KMS-11 (cell line): Measurements from ENCODE around the gene COL7A1.

Source experiments
- H2AFZ ChIP-seq: fragments of 200-600 bp; sonication (generic); 2 replicates; pipeline ENCODE4 v1.6.1; 2016; ENCODE audit warnings: antibody characterized with exemption, mixed run types, low read depth
- H3K27ac ChIP-seq: fragments of 200-600 bp; sonication (generic); 2 replicates; pipeline ENCODE4 v1.6.1; 2016; ENCODE audit warnings: mild to moderate bottlenecking, mixed run types
- H3K27me3 ChIP-seq: fragments of 200-600 bp; sonication (generic); 2 replicates; pipeline ENCODE4 v1.6.1; 2017; ENCODE audit warnings: mild to moderate bottlenecking, low read depth, mixed run types, moderate library complexity; ENCODE audit not compliant: insufficient read depth
- H3K36me3 ChIP-seq: fragments of 200-600 bp; sonication (generic); 2 replicates; pipeline ENCODE4 v1.6.1; 2017; ENCODE audit warnings: mild to moderate bottlenecking, mixed run types; ENCODE audit not compliant: insufficient read depth
- H3K4me1 ChIP-seq: fragments of 200-600 bp; sonication (generic); 2 replicates; pipeline ENCODE4 v1.6.1; 2016; ENCODE audit warnings: mild to moderate bottlenecking, low read depth, mixed run types; ENCODE audit not compliant: poor library complexity, severe bottlenecking
- H3K4me2 ChIP-seq: fragments of 200-600 bp; sonication (generic); 2 replicates; pipeline ENCODE4 v1.7.0; 2016; ENCODE audit warnings: mild to moderate bottlenecking, mixed run types
- H3K4me3 ChIP-seq: fragments of 200-600 bp; sonication (generic); IDR thresholded peaks from 2 replicates; pipeline ENCODE4 v1.6.1; 2017; ENCODE audit warnings: low read depth, low read length, mixed read lengths; ENCODE audit not compliant: insufficient read depth
- H3K79me2 ChIP-seq: fragments of 200-600 bp; sonication (generic); 2 replicates; pipeline ENCODE4 v1.6.1; 2016; ENCODE audit warnings: low read depth, mixed run types; ENCODE audit not compliant: insufficient read depth
- H3K9ac ChIP-seq: fragments of 200-600 bp; sonication (generic); 2 replicates; pipeline ENCODE4 v1.6.1; 2016; ENCODE audit warnings: mild to moderate bottlenecking, mixed run types
- H4K20me1 ChIP-seq: fragments of 200-600 bp; sonication (generic); 2 replicates; pipeline ENCODE4 v1.6.1; 2016; ENCODE audit warnings: mild to moderate bottlenecking, mixed run types; ENCODE audit not compliant: insufficient read depth
- TF ChIP-seq, protein P1 (sequence below): fragments of 200-600 bp; sonication (generic); conservative IDR thresholded peaks from 2 replicates; pipeline ENCODE4 v1.6.1; 2017; ENCODE audit warnings: low read depth, mild to moderate bottlenecking, antibody characterized with exemption, low read length, moderate library complexity, mixed read lengths

COL7A1 gene

DNA sequence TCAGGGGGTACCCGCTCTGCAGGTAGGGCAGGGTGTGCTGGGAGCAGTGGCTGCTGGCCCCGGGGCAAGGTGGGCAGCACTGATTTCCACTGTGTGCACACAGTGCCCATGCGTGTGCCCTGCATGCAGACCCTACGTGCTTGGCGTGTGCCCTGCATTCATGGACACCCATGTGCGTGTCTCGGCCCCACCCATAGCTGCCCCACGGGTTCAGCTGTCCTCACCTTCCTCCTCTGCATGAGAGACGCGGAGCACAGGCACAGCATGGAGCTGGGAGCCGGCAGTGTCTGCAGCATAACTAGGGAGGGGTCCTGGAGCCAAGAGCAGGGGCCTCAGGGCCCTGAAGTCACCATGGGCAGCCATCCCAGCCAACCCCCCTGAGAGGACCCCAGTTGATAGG, 29.9 kb downstream of the COL7A1 start:
- Histone ChIP-seq H3K27me3 (no peaks in the 10 kb centered on the region), H3K4me1 (no peaks in the 10 kb centered on the region), H3K9ac (no peak overlapping the region), H4K20me1 (no peaks in the 10 kb centered on the region), H2AFZ (no peak overlapping the region), H3K79me2 (no peaks in the 10 kb centered on the region), H3K4me2 (no peak overlapping the region), H3K36me3 (no peaks in the 10 kb centered on the region), H3K4me3 (no peak overlapping the region), H3K27ac (no peak overlapping the region)
- TF ChIP-seq, protein P1, sequence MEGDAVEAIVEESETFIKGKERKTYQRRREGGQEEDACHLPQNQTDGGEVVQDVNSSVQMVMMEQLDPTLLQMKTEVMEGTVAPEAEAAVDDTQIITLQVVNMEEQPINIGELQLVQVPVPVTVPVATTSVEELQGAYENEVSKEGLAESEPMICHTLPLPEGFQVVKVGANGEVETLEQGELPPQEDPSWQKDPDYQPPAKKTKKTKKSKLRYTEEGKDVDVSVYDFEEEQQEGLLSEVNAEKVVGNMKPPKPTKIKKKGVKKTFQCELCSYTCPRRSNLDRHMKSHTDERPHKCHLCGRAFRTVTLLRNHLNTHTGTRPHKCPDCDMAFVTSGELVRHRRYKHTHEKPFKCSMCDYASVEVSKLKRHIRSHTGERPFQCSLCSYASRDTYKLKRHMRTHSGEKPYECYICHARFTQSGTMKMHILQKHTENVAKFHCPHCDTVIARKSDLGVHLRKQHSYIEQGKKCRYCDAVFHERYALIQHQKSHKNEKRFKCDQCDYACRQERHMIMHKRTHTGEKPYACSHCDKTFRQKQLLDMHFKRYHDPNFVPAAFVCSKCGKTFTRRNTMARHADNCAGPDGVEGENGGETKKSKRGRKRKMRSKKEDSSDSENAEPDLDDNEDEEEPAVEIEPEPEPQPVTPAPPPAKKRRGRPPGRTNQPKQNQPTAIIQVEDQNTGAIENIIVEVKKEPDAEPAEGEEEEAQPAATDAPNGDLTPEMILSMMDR = no peak

DNA sequence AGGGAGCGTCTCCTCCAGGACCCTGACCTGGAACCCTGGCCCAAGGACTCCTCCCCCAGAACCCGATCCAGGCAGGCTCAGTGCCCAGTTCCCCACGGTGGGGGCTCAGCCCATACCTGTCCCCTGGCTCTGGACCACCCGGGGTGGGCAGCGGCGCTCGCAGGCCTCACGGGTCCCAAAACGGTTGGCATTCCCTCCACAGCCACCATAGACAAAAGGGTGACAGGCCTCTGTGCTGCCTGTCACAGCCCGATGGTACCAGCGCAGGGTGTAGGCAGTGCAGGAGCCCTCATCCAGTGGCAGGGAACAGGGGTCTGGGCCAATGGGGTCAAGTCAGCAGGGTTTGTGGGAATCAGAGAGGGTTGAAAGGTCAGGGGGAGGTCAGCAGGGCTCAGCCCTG, 30.5 kb downstream of the COL7A1 start:
- Histone ChIP-seq H3K4me3 (no peak overlapping the region), H3K36me3 (no peaks in the 10 kb centered on the region), H3K79me2 (no peaks in the 10 kb centered on the region), H2AFZ (no peak overlapping the region), H4K20me1 (no peaks in the 10 kb centered on the region), H3K27ac (no peak overlapping the region), H3K9ac (no peak overlapping the region), H3K27me3 (no peaks in the 10 kb centered on the region), H3K4me1 (no peaks in the 10 kb centered on the region), H3K4me2 (no peak overlapping the region)
- TF ChIP-seq, protein P1 = no peak

DNA sequence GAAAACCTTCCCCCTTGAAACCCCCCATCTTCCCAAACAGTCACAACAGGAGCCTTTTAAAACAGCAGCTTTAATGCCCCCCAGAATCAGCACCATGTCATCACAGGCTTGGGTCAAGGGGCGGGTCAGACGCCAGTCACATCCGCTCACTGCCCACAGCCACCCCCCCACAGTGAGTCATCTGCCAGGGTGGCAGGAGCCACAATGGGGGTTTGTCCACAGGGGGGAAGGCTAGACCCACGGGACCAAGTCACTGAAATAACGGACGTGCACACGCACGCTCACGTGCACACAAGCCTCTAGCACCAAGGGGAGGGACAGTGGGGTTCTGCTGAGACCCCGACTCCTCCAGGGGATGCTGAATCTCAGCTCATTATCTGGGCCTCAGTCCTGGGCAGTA, 31.1 kb downstream of the COL7A1 start:
- TF ChIP-seq, protein P1 = no peak
- H3K9ac ChIP-seq = no peak overlapping the region

DNA sequence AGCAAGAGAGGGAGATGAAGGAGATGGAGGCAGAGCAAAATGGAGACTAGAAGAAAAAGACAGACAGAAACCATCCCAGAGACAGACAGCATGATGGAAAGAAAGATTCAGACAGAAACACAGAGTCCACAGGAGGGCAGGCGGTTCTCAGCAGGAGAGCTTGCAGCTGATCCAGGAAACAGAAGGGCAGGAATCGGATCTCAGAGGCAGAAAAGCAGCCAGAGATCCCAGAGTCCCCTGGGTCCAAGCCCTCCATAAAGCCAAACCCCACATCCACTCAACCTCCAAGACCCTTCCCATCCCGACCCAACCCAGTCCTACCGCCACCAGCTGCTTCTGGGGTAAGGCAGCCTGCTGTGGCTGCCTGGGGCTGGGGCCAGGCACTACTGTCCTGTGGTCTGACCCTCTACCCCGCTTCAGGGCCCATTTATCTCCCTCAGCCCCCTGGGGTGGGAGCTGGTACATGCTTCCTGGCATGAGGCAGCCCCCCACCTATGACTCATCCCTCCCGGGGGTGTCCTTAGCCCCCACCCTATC, 31.7 kb downstream of the COL7A1 start, which contains the start of gene UCN2:
TSS of gene UCN2 (minus strand) at position 400 of the 537 bp plus-strand sequence. CDS start 657 bp downstream, outside the sequence.
- Histone ChIP-seq H3K27ac (no peak within 1 kb of the TSS), H3K36me3 (no peaks in the 10 kb centered on the region), H3K27me3 (no peaks in the 10 kb centered on the region), H3K4me3 (no peak within 1 kb of the TSS), H2AFZ (no peak within 1 kb of the TSS), H3K79me2 (no peaks in the 10 kb centered on the region), H3K4me2 (no peak within 1 kb of the TSS), H4K20me1 (no peaks in the 10 kb centered on the region), H3K4me1 (no peaks in the 10 kb centered on the region), H3K9ac (no peak within 1 kb of the TSS)
- TF ChIP-seq, protein P1 = no peak

More for the DNA sequence above, 31.1 kb downstream of the COL7A1 start:
- Histone ChIP-seq H3K27me3 (no peaks in the 10 kb centered on the region), H3K79me2 (no peaks in the 10 kb centered on the region), H3K4me3 (no peak overlapping the region), H4K20me1 (no peaks in the 10 kb centered on the region), H2AFZ (no peak overlapping the region), H3K4me1 (no peaks in the 10 kb centered on the region), H3K4me2 (no peak overlapping the region), H3K36me3 (no peaks in the 10 kb centered on the region), H3K27ac (no peak overlapping the region)
